GM18519 (cell line): Measurements from ENCODE around the gene TXNDC17.
"Not testable (repeated sequence)": the region's sequence is repeated elsewhere in the genome, so short reads cannot be mapped to it uniquely, and the experiment has no call there.

Source experiments
- ATAC-seq: cut with Tn5 transposase; IDR thresholded peaks from one replicate; pipeline ENCODE4 v1.9.1; 2021; ENCODE audit warnings: mild to moderate bottlenecking, moderate library complexity; ENCODE audit not compliant: unreplicated experiment, low FRiP score

Gene TXNDC17

DNA sequence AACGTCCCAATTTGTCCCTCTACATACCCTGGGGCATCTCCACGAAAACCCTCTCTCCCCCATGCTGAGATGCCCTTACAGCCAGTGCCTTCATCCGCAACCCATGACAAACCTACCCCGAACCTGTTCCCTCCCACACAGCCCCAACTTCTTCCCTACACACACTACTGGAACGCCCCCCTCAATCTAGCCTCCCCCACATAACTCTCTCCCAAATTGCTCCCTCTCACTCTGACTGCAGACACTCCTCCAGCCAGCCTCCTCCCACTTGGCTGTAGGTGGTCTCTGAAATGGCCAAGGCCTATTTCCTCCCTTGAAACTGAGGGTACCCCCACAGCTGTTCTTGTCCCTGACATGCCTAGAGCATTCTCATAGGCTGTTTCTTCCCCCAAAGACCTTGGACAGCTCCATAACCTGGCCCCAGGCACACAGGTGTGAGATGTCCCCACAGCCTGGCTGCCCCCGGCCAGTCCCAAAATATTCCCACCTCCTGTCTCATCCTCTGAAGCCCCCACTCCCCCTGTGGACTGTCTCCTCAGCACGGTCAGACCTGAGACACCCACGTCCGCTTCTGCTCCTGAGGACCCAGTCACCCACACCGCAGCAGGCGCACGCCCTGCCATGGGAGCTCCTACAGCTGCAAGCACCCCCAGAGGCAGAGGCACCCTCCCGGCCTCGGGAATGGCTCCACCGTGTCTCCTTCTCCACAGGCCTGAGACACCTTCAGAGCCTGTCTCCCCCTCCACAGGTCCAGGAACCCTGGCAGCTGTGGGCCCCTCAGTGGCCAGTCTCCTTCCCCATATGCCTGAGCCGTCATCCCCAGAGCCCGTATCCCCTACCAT, 4.0 kb upstream of the TXNDC17 start:
- no peak for ATAC-seq

GRCh38 chr17:6637458-6637840, 3.4 kb upstream of the TXNDC17 start:
- no peak for ATAC-seq

DNA sequence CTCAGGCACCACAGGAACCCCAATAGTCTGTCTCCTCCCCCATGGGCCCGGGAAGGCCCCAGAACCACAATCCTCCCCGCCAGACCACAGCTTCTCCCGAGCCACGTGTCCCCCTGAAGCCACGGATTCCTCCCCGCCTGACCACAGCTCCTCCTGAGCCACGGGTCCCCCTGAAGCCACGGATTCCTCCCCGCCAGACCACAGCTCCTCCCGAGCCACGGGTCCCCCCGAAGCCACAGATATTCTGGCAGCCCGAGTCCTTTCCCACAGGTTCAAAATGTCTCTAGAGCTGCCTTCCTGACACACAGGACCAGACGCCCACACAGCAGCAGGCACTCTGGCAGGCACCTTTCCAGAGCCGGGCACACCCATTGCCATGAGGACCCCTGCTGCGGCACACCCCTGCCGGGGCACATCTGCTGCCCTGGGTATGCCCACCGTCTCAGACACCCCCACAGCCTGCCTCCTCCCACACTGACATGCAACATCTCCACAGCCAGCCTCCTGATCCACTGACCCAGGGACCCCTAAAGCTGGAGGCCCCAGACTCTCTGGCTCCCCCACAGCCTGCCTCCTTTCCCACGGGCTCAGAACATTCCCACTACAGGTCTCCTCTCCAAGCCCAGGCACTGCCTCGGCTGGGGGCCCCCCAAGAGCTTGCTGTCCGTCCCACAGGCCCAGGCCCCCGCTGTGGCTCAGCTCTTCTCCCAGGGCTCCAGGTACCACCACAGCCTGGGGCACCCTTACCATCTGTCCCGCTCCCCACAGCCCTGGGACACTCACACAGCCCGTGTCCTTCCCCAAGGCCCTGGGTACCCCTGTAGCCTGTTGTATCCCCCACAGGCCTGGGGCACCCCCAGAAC, 2.6 kb upstream of the TXNDC17 start:
- no peak for ATAC-seq

GRCh38 chr17:6639014-6639585, 1.8 kb upstream of the TXNDC17 start:
- ATAC-seq: no peak

GRCh38 chr17:6639586-6640535, 999 bp upstream of the TXNDC17 start:
- ATAC-seq: no peak

- ATAC-seq: no peak
Measured at GRCh38 chr17:6641247-6641863, 495 bp downstream of the TXNDC17 start.

DNA sequence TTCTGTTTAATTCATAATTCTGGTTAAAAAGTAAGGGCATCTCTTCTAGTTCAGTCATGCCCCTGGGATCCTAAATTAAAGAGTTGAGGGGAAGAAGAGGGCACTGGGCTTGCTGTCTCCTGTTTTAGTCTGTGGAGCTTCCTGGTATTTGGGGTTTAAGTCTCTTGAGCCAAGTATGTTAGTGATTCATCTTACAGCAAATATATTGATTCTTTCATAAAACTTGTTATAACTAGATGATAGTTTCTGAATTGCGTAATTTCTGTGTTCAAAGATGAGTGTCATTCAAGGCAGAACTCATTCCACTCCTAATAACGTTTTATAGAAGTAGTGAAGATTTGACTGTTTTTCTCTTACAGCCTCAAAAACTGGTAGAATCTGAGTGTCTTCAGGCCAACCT, 1.7 kb downstream of the TXNDC17 start:
- ATAC-seq: no peak

DNA sequence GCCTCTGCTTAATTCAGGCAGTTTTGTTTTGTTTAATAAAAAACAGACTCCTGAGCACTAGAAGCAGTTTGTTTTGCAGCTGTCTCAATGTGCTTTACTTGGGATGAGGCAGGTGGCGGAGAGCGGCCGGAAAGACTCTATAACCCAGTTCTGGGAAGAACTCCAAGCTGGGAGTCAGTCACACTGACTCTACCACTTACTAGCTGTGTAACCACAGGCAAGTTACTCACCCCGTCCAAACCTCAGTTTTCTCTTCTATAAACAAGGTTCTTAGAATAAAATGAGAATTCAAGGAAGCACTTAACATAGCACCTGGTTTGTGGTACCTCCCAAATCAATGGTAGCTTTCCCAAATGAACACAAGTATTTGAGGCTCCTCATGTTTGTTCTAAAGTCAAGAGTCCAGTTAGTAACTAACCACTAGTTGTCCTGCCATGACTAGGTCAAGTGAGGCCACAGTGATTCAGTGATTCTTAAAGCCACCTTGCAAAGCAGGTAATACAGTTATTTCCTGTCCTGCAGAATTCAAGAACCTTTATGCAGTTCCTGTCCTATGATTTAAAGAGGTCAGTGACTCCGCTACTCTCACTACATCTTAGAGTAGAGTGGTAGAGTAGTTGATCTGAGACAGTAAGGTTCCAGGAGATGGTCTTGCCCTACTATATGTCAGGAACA, 2.7 kb downstream of the TXNDC17 start:
- no peak for ATAC-seq

DNA sequence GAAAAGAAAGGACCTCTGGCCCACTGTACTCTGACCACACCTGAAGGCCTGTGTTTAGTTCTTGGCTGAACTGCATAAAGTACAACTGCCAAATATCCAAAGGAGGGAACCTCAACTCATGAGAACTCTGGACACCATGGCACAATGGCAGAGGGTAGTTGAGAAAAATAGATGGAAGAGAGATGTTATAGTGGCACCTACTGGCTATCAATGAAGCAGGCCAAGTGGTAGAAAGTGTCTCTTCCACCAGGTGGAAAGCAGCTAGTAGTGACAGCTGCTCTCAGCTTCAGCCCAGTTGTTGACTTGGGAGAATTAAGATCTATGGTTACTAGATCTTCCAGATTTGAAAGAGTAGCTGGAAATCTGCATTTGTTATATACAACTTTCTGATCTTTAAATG, 7.3 kb downstream of the TXNDC17 start:
- no peak for ATAC-seq

- ATAC-seq: peak; percentile 48
Measured at GRCh38 chr17:6651354-6651918, 10.6 kb downstream of the TXNDC17 start, which contains the start of the genes C17orf100 and MED31. Gene C17orf100 (plus strand): TSS chr17:6651762. CDS start chr17:6651914, 152 bp downstream. Gene MED31 (minus strand): TSS chr17:6651605. CDS start chr17:6651528, 77 bp downstream.

DNA sequence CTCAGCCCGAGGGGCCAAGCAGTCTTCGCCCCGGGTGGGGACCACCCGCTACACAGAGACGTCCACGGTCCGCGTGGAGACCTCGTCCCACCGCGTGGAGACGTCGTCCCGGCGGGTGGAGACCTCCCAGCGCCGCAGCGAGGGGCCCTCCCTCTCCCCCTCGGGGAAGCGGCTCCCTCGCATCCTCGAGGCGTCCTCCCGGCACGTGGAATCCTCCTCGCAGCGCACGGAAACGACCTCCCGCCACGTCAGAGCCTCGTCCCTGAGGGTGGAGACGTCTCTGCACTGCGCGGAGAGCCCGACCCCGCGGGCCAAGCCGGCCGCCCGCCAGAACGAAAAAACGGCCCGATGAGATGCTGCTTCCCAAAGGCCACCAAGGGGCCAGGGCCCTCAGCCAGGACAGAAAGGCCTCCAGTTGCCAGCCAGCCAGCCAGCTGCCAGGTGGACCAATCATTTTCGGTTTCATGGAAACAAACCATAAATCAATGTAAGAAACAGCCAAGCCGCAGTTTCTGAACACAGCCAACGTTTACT, 11.1 kb downstream of the TXNDC17 start:
- ATAC-seq: peak; percentile 14

GRCh38 chr17:6654841-6655731, 14.2 kb downstream of the TXNDC17 start:
- ATAC-seq: no peak

DNA sequence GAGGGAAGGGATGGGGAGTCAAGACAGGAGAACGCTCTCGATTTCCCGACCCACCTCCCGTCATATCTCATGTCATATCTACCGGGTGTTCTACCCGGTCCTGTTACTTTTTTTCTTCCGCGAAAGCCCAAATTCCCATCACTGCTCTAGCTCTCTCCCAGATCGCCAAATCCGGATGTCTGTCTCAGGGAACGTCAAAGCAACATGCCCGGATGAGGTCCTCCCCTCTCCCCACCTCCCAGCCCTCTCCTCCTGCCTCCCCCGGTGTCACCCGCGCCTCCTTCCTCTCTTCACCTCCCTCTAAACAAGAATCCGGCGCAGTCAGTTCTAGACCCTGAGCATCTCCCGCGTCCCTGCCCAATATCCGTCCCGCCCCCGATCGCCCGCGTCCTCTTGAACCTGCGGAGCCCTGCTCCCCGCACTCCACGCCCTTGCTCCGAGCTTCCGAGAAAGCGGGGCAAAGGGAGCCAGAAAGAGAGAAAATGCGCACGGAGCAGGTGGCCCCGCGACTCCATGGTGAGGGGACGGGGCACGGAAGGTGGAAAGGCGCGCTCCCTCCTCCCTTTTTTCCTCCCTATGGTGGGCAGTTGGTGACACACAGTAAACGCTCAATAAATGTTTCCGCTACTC, 15.0 kb downstream of the TXNDC17 start:
- not testable (repeated sequence) for ATAC-seq

- not testable (repeated sequence) for ATAC-seq
Measured at GRCh38 chr17:6656797-6657632, 16.2 kb downstream of the TXNDC17 start.

- no peak for ATAC-seq
Measured at GRCh38 chr17:6657633-6658287, 16.9 kb downstream of the TXNDC17 start.
